ENCODE results near the gene EFCAB7.

- TF ChIP-seq SPI1 (IDR thresholded peaks at IDR 0.05; ENCODE audit: borderline replicate concordance, low read depth) (no peak), CTCF (IDR thresholded peaks at IDR 0.05; ENCODE audit: insufficient read depth, low read length) (no peak), POLR2AphosphoS5 (IDR thresholded peaks at IDR 0.05; ENCODE audit: low read depth) (no peak), REST (IDR thresholded peaks at IDR 0.05; ENCODE audit: insufficient replicate concordance, low read depth) (no peak)
Measured at GRCh38 chr1:63555480-63555879, 32.2 kb downstream of the EFCAB7 start.

Data from HL-60 (cell line).